ENCODE data around the gene CRTC1.

Gene CRTC1

GRCh38 chr19:18670312-18670711 lies 13.2 kb upstream of the CRTC1 start:
- no peak for ATAC-seq
- TF ChIP-seq ZFP30 (CRISPR knock-in tag; IDR thresholded peaks at IDR 0.05) = no peak
- peak; percentile 78 for TF ChIP-seq ZNF70 (CRISPR knock-in tag; IDR thresholded peaks at IDR 0.05)
- no peak for TF ChIP-seq ARNTL (CRISPR knock-in tag; IDR thresholded peaks at IDR 0.05; ENCODE audit: borderline replicate concordance, low read depth)

GRCh38 chr19:18671303-18672043 lies 12.0 kb upstream of the CRTC1 start:
- ATAC-seq = no peak
- TF ChIP-seq PATZ1 (CRISPR knock-in tag; IDR thresholded peaks at IDR 0.05; ENCODE audit: borderline replicate concordance) = no peak
- no peak for TF ChIP-seq BACH2 (CRISPR knock-in tag; IDR thresholded peaks at IDR 0.05; ENCODE audit: borderline replicate concordance)
- TF ChIP-seq TCF4 (CRISPR knock-in tag; IDR thresholded peaks at IDR 0.05; ENCODE audit: borderline replicate concordance) = no peak
- TF ChIP-seq ZC3H10 (CRISPR knock-in tag; IDR thresholded peaks at IDR 0.05) = no peak
- no peak for TF ChIP-seq CREB5 (CRISPR knock-in tag; IDR thresholded peaks at IDR 0.05; ENCODE audit: low read depth)
- TF ChIP-seq OSR1 (CRISPR knock-in tag; IDR thresholded peaks at IDR 0.05) = no peak
- no peak for TF ChIP-seq CSRNP3 (CRISPR knock-in tag; IDR thresholded peaks at IDR 0.05)
- TF ChIP-seq ZFP3 (CRISPR knock-in tag; IDR thresholded peaks at IDR 0.05) = no peak
- TF ChIP-seq ZNF565 (CRISPR knock-in tag; conservative IDR thresholded peaks at IDR 0.05; ENCODE audit: low read depth) = no peak
- TF ChIP-seq GLIS3 (CRISPR knock-in tag; IDR thresholded peaks at IDR 0.05) = no peak
- no peak for TF ChIP-seq TOX (CRISPR knock-in tag; IDR thresholded peaks at IDR 0.05; ENCODE audit: borderline replicate concordance)

- ATAC-seq = no peak
- TF ChIP-seq SNAI2 (CRISPR knock-in tag; IDR thresholded peaks at IDR 0.05) = no peak
- TF ChIP-seq ZNF8 (CRISPR knock-in tag; IDR thresholded peaks at IDR 0.05) = no peak
- no peak for TF ChIP-seq PPARA (CRISPR knock-in tag; IDR thresholded peaks at IDR 0.05; ENCODE audit: borderline replicate concordance)
- no peak for TF ChIP-seq BACH2 (CRISPR knock-in tag; IDR thresholded peaks at IDR 0.05; ENCODE audit: borderline replicate concordance)
- TF ChIP-seq RARB (CRISPR knock-in tag; IDR thresholded peaks at IDR 0.05) = no peak
- TF ChIP-seq OSR1 (CRISPR knock-in tag; IDR thresholded peaks at IDR 0.05) = no peak
- no peak for TF ChIP-seq ZFP3 (CRISPR knock-in tag; IDR thresholded peaks at IDR 0.05)
- no peak for TF ChIP-seq TCF4 (CRISPR knock-in tag; IDR thresholded peaks at IDR 0.05; ENCODE audit: borderline replicate concordance)
- TF ChIP-seq PATZ1 (CRISPR knock-in tag; IDR thresholded peaks at IDR 0.05; ENCODE audit: borderline replicate concordance) = no peak
- TF ChIP-seq CSDC2 (CRISPR knock-in tag; IDR thresholded peaks at IDR 0.05) = no peak
- TF ChIP-seq GLIS3 (CRISPR knock-in tag; IDR thresholded peaks at IDR 0.05) = no peak
Observed at GRCh38 chr19:18672044-18672451, 11.4 kb upstream of the CRTC1 start.

GRCh38 chr19:18672606-18673337 lies 10.7 kb upstream of the CRTC1 start:
- ATAC-seq = peak; percentile 24; the same call in 1 of the 3 replicates
- TF ChIP-seq CREB5 (CRISPR knock-in tag; IDR thresholded peaks at IDR 0.05; ENCODE audit: low read depth) (no peak), CSDC2 (CRISPR knock-in tag; IDR thresholded peaks at IDR 0.05) (no peak), RARB (CRISPR knock-in tag; IDR thresholded peaks at IDR 0.05) (no peak), GLIS3 (CRISPR knock-in tag; IDR thresholded peaks at IDR 0.05) (no peak), ZC3H10 (CRISPR knock-in tag; IDR thresholded peaks at IDR 0.05) (no peak), TOX (CRISPR knock-in tag; IDR thresholded peaks at IDR 0.05; ENCODE audit: borderline replicate concordance) (no peak), ESRRG (CRISPR knock-in tag; IDR thresholded peaks at IDR 0.05) (no peak), PATZ1 (CRISPR knock-in tag; IDR thresholded peaks at IDR 0.05; ENCODE audit: borderline replicate concordance) (no peak), ZNF565 (CRISPR knock-in tag; conservative IDR thresholded peaks at IDR 0.05; ENCODE audit: low read depth) (no peak), TSHZ2 (CRISPR knock-in tag; IDR thresholded peaks at IDR 0.05) (no peak)

Measured in SK-N-SH treated with all-trans-retinoic acid at 6 μM for 48 hours (cell line).